B cell (primary cell): Measurements from ENCODE around the gene TSC22D4.
"Not testable (repeated sequence)": the region's sequence is repeated elsewhere in the genome, so short reads cannot be mapped to it uniquely, and the experiment has no call there.

Experiments
- EZH2 ChIP-seq: IDR thresholded peaks from 2 replicates; pipeline ENCODE4 v1.6.1; 2012; ENCODE audit warnings: borderline replicate concordance, low read depth, mild to moderate bottlenecking, moderate library complexity, low read length; ENCODE audit not compliant: insufficient read depth, poor library complexity, severe bottlenecking
- TF ChIP-seq, protein P1 (sequence below): fragments of 200-600 bp; IDR thresholded peaks from one replicate; pipeline ENCODE4 v1.8.0; 2022; ENCODE audit warnings: antibody characterized with exemption, mild to moderate bottlenecking

GRCh38 chr7:100438731-100439130 lies 40.3 kb downstream of the TSC22D4 start:
- TF ChIP-seq, protein P1, sequence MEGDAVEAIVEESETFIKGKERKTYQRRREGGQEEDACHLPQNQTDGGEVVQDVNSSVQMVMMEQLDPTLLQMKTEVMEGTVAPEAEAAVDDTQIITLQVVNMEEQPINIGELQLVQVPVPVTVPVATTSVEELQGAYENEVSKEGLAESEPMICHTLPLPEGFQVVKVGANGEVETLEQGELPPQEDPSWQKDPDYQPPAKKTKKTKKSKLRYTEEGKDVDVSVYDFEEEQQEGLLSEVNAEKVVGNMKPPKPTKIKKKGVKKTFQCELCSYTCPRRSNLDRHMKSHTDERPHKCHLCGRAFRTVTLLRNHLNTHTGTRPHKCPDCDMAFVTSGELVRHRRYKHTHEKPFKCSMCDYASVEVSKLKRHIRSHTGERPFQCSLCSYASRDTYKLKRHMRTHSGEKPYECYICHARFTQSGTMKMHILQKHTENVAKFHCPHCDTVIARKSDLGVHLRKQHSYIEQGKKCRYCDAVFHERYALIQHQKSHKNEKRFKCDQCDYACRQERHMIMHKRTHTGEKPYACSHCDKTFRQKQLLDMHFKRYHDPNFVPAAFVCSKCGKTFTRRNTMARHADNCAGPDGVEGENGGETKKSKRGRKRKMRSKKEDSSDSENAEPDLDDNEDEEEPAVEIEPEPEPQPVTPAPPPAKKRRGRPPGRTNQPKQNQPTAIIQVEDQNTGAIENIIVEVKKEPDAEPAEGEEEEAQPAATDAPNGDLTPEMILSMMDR = not testable (repeated sequence)
- not testable (repeated sequence) for TF ChIP-seq EZH2
